Measurements from ENCODE around the gene ARHGAP30.

DNA sequence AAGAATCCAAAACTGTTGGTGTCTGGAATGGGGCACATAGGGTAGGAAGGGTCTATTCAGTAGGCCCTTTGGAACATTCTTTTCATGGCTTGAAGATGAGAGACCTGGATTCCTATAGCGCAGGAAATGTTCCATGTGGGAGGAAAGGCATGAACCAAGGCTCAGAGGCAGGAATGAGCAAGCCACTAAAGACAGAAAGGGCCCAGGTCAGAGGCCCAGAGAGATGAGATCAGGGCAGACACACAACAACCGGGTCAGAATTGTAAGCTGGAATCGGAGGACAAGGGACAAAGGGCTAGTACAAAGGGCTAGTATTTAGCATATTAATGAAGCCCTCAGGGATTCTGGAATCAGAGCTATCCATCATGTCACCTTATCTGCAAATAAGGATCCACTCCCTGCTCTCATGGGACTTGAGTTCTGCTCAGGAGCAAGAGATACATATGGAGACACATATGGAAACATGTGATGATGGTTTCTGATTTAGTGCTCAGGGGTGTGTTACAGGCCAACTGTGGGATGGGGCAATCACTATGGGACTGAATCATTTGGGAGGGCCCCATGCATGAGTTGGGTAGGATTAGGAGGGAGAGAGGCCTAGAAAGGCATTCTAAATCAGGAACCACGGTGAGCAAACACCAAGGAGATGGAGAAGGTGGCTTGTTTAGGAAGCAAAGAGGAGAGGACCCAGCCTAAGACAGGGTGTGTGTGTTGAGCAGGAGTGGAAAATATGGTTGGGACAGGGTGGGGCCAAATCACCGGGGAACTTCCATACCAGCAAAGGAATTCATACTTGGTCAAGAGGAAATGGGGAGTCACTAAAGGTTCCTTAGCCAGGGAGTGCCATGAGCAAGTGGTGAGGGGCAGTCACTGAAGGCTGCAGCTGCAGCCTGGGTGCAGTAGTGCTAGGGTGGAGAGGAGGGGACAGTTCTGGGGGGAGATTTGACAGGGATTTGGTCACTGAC, 11.0 kb upstream of the ARHGAP30 start:
- TF ChIP-seq, protein P1, sequence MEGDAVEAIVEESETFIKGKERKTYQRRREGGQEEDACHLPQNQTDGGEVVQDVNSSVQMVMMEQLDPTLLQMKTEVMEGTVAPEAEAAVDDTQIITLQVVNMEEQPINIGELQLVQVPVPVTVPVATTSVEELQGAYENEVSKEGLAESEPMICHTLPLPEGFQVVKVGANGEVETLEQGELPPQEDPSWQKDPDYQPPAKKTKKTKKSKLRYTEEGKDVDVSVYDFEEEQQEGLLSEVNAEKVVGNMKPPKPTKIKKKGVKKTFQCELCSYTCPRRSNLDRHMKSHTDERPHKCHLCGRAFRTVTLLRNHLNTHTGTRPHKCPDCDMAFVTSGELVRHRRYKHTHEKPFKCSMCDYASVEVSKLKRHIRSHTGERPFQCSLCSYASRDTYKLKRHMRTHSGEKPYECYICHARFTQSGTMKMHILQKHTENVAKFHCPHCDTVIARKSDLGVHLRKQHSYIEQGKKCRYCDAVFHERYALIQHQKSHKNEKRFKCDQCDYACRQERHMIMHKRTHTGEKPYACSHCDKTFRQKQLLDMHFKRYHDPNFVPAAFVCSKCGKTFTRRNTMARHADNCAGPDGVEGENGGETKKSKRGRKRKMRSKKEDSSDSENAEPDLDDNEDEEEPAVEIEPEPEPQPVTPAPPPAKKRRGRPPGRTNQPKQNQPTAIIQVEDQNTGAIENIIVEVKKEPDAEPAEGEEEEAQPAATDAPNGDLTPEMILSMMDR (IDR thresholded peaks at IDR 0.05) = no peak
- TF ChIP-seq POLR2A (IDR thresholded peaks at IDR 0.05) = no peak

All from ovary (tissue), 3 donors.